NCI-H524 treated with DMSO at 0.1 percent for 48 hours (cell line): Measurements from ENCODE around the gene TRIML2.
"Not testable (repeated sequence)": the region's sequence is repeated elsewhere in the genome, so short reads cannot be mapped to it uniquely, and the experiment has no call there.

Source experiments
- DNase-seq: peaks from one replicate; lab custom pipeline; 2025; lab: John Stamatoyannopoulos, UW

TRIML2 gene

GRCh38 chr4:188106454-188106853, 2.9 kb downstream of the TRIML2 start:
- no peak for DNase-seq

- no peak for DNase-seq
These were observed 16.6 kb downstream of the TRIML2 start for GRCh38 chr4:188092824-188093223.

- no peak for DNase-seq
These were observed 22.5 kb downstream of the TRIML2 start for GRCh38 chr4:188086858-188087257.

- no peak for DNase-seq
These were observed 26.6 kb downstream of the TRIML2 start for GRCh38 chr4:188082796-188083195.

GRCh38 chr4:188078116-188078515, 31.3 kb downstream of the TRIML2 start:
- DNase-seq: no peak

- no peak for DNase-seq
These were observed 33.2 kb downstream of the TRIML2 start for GRCh38 chr4:188076169-188076568.

- no peak for DNase-seq
These were observed 48.3 kb downstream of the TRIML2 start for GRCh38 chr4:188061083-188061482.

- no peak for DNase-seq
These were observed 56.1 kb downstream of the TRIML2 start for GRCh38 chr4:188053302-188053701.

GRCh38 chr4:188046657-188047056, 62.7 kb downstream of the TRIML2 start:
- DNase-seq: no peak

- not testable (repeated sequence) for DNase-seq
These were observed 63.9 kb downstream of the TRIML2 start for GRCh38 chr4:188045461-188045860.

- no peak for DNase-seq
These were observed 66.2 kb downstream of the TRIML2 start for GRCh38 chr4:188043154-188043553.

- no peak for DNase-seq
These were observed 67.2 kb downstream of the TRIML2 start for GRCh38 chr4:188042191-188042590.

GRCh38 chr4:188041721-188042120, 67.7 kb downstream of the TRIML2 start:
- no peak for DNase-seq
